GM12878 (cell line): Measurements from ENCODE around the gene SYNGR4. TPM values are rescaled to one million over a fixed set of nuclear protein-coding genes. Genes with fewer than 3 reads are reported as not detected.

Experiments used
- BACH1 ChIP-seq: fragments of 450-650 bp; IDR thresholded peaks from 2 replicates; pipeline ENCODE4 v1.6.1; 2017; ENCODE audit warnings: mild to moderate bottlenecking, borderline replicate concordance
- GATAD2B ChIP-seq: fragments of 450-650 bp; conservative IDR thresholded peaks from 2 replicates; pipeline ENCODE4 v1.6.1; 2017; ENCODE audit warnings: low read depth, mild to moderate bottlenecking, moderate library complexity
- HDAC2 ChIP-seq: fragments of 200-600 bp; sonication (generic); IDR thresholded peaks from 2 replicates; pipeline ENCODE4 v1.6.1; 2017
- NRF1 ChIP-seq: conservative IDR thresholded peaks from 2 replicates; pipeline ENCODE4 v1.6.1; 2011; ENCODE audit warnings: mild to moderate bottlenecking, low read depth, low read length, improper control_type of control experiment
- RAD51 ChIP-seq: fragments of 450-650 bp; IDR thresholded peaks from 2 replicates; pipeline ENCODE4 v1.6.1; 2016; ENCODE audit warnings: moderate library complexity, mild to moderate bottlenecking, inconsistent platforms
- REST ChIP-seq: IDR thresholded peaks from 2 replicates; pipeline ENCODE4 v1.6.1; 2012; ENCODE audit warnings: mild to moderate bottlenecking, low read depth, low read length
- SMARCA5 ChIP-seq: fragments of 450-650 bp; IDR thresholded peaks from 2 replicates; pipeline ENCODE4 v1.6.1; 2017; ENCODE audit warnings: mild to moderate bottlenecking
- SMC3 ChIP-seq: IDR thresholded peaks from 2 replicates; pipeline ENCODE4 v1.6.1; 2011; ENCODE audit warnings: low read length, improper control_type of control experiment, borderline replicate concordance
- SP1 ChIP-seq: IDR thresholded peaks from one replicate; pipeline ENCODE4 v1.6.1; 2011; ENCODE audit warnings: low read depth, low read length
- SPI1 ChIP-seq: IDR thresholded peaks from 2 replicates; pipeline ENCODE4 v1.6.1; 2011; ENCODE audit warnings: low read depth, mild to moderate bottlenecking, low read length, moderate library complexity, borderline replicate concordance; ENCODE audit not compliant: insufficient read depth
- TARDBP ChIP-seq: IDR thresholded peaks from 2 replicates; pipeline ENCODE4 v1.6.1; 2016; ENCODE audit warnings: borderline replicate concordance
- TCF7 ChIP-seq: IDR thresholded peaks from 2 replicates; pipeline ENCODE4 v1.6.1; 2014; ENCODE audit warnings: antibody characterized with exemption, borderline replicate concordance
- ZZZ3 ChIP-seq: IDR thresholded peaks from 2 replicates; pipeline ENCODE4 v1.6.1; 2011; ENCODE audit warnings: low read depth; ENCODE audit not compliant: control insufficient read depth, insufficient read length
- polyA plus RNA-seq, 11 experiments: library from polyadenylated mRNA; depleted of rRNA in 4 of 11; unstranded in 6 of 11; stranded (reverse) in 5 of 11; fragments of >200 nt; fragmentation: Nextera tagmentation in 4 of 11; fragmentation: Illumina TruSeq in 1 of 11; extraction: Ambion mirVana in 4 of 11; extraction: Trizol in 1 of 11; gene quantifications; 1 replicate in 1 of 11; 2 replicates in 10 of 11; pipeline versions ENCODE4 v1.2.1 to v1.2.3, GENCODE V29; 2011 to 2016; ENCODE audit warnings: inconsistent platforms in 2 of 11, missing spikeins in 2 of 11, low read depth in 1 of 11
- total RNA-seq, 4 experiments: library from RNA; depleted of rRNA in 3 of 4; stranded (reverse); fragments of >200 nt in 3 of 4; fragmentation: Illumina TruSeq in 1 of 4; extraction: Trizol in 1 of 4; gene quantifications; 2 replicates each; pipeline versions ENCODE4 v1.2.1 to v1.2.3, GENCODE V29; 2013 to 2021
- TF ChIP-seq, protein P1 (sequence below): IDR thresholded peaks from 2 replicates; pipeline ENCODE4 v1.6.1; 2011; ENCODE audit warnings: mild to moderate bottlenecking, low read depth, low read length, moderate library complexity; ENCODE audit not compliant: insufficient replicate concordance
- TF ChIP-seq, protein P2 (sequence below): fragments of 450-650 bp; IDR thresholded peaks from 2 replicates; pipeline ENCODE4 v1.6.1; 2017; ENCODE audit warnings: antibody characterized with exemption, mild to moderate bottlenecking, moderate library complexity
- TF ChIP-seq, protein P3 (sequence below): fragments of 150-350 bp; IDR thresholded peaks from 2 replicates; pipeline ENCODE4 v1.6.1; 2014; ENCODE audit warnings: mild to moderate bottlenecking, low read depth, low read length
- TF ChIP-seq, protein P4 (sequence below): IDR thresholded peaks from 2 replicates; pipeline ENCODE4 v1.6.1; 2011; ENCODE audit warnings: borderline replicate concordance, low read depth, mild to moderate bottlenecking, moderate library complexity, mixed read lengths, low read length; ENCODE audit not compliant: insufficient read depth; ENCODE audit errors: extremely low read length
- TF ChIP-seq, protein P5 (sequence below): fragments of 450-650 bp; IDR thresholded peaks from 2 replicates; pipeline ENCODE4 v1.6.1; 2016; ENCODE audit warnings: mild to moderate bottlenecking

The SYNGR4 gene
- total and polyA plus RNA-seq, 10 of the 15 experiments (the other 5 are each of a cell fraction or from before 2014, with no cell fraction given): 0.08 to 0.72 (median 0.17) TPM; not detected in 6

DNA sequence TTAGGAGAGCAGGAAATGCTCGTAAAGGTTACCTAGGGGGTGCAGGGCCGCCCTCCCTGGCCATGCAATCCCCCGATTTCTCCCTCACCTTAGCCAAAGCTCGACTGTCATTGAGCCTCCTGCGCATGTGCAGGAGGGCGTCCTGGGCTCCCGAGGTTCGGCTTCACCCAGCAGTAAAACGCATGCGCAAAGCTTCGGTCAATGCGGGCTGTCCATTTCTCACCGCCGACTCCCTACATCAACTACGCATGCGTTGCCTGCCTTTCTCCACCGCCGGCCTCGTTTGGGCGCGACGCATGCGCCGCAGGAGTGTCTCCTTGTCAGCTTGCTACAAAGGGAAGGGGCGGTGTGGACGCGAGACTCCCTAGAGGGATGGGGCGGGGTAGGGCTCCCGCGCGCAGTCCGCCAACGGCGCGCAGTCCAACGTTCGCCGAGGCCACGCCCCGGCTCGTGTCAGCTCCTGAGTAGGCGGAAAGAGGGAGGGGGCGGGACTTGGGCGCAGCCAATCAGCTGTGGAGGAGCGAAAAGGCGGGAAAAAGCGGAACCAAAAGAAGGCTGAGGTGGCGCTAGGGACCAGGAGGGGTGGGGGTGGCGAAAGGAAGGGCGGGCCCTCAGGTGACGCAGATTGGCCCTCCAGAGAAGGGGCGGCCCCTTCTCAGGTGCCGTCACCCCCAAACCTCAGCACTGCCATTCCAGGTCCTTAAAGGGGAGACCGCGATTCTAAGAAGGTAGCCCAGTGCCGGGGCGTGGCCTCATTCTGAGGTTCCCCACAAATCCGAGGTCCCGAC, at the start of gene SYNGR4, which contains the start of gene TMEM143 (continued):
- no peak for TF ChIP-seq HDAC2
- TF ChIP-seq, protein P1, sequence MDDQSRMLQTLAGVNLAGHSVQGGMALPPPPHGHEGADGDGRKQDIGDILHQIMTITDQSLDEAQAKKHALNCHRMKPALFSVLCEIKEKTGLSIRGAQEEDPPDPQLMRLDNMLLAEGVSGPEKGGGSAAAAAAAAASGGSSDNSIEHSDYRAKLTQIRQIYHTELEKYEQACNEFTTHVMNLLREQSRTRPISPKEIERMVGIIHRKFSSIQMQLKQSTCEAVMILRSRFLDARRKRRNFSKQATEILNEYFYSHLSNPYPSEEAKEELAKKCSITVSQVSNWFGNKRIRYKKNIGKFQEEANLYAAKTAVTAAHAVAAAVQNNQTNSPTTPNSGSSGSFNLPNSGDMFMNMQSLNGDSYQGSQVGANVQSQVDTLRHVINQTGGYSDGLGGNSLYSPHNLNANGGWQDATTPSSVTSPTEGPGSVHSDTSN: no peak
- TF ChIP-seq SP1: peak; percentile 83
- TF ChIP-seq GATAD2B: no peak
- TF ChIP-seq, protein P2, sequence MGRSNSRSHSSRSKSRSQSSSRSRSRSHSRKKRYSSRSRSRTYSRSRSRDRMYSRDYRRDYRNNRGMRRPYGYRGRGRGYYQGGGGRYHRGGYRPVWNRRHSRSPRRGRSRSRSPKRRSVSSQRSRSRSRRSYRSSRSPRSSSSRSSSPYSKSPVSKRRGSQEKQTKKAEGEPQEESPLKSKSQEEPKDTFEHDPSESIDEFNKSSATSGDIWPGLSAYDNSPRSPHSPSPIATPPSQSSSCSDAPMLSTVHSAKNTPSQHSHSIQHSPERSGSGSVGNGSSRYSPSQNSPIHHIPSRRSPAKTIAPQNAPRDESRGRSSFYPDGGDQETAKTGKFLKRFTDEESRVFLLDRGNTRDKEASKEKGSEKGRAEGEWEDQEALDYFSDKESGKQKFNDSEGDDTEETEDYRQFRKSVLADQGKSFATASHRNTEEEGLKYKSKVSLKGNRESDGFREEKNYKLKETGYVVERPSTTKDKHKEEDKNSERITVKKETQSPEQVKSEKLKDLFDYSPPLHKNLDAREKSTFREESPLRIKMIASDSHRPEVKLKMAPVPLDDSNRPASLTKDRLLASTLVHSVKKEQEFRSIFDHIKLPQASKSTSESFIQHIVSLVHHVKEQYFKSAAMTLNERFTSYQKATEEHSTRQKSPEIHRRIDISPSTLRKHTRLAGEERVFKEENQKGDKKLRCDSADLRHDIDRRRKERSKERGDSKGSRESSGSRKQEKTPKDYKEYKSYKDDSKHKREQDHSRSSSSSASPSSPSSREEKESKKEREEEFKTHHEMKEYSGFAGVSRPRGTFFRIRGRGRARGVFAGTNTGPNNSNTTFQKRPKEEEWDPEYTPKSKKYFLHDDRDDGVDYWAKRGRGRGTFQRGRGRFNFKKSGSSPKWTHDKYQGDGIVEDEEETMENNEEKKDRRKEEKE: no peak
- no peak for TF ChIP-seq RAD51
- no peak for TF ChIP-seq ZZZ3
- peak; percentile 51; the same call in 1 of the 2 replicates for TF ChIP-seq BACH1
- TF ChIP-seq, protein P3, sequence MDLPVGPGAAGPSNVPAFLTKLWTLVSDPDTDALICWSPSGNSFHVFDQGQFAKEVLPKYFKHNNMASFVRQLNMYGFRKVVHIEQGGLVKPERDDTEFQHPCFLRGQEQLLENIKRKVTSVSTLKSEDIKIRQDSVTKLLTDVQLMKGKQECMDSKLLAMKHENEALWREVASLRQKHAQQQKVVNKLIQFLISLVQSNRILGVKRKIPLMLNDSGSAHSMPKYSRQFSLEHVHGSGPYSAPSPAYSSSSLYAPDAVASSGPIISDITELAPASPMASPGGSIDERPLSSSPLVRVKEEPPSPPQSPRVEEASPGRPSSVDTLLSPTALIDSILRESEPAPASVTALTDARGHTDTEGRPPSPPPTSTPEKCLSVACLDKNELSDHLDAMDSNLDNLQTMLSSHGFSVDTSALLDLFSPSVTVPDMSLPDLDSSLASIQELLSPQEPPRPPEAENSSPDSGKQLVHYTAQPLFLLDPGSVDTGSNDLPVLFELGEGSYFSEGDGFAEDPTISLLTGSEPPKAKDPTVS: no peak
- no peak for TF ChIP-seq SMARCA5
- no peak for TF ChIP-seq REST
- TF ChIP-seq TARDBP: no peak
- TF ChIP-seq SPI1: peak; percentile 12; the same call in 1 of the 2 replicates
- peak; percentile 99 for TF ChIP-seq NRF1
- TF ChIP-seq, protein P4, sequence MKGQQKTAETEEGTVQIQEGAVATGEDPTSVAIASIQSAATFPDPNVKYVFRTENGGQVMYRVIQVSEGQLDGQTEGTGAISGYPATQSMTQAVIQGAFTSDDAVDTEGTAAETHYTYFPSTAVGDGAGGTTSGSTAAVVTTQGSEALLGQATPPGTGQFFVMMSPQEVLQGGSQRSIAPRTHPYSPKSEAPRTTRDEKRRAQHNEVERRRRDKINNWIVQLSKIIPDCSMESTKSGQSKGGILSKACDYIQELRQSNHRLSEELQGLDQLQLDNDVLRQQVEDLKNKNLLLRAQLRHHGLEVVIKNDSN: no peak
- TF ChIP-seq, protein P5, sequence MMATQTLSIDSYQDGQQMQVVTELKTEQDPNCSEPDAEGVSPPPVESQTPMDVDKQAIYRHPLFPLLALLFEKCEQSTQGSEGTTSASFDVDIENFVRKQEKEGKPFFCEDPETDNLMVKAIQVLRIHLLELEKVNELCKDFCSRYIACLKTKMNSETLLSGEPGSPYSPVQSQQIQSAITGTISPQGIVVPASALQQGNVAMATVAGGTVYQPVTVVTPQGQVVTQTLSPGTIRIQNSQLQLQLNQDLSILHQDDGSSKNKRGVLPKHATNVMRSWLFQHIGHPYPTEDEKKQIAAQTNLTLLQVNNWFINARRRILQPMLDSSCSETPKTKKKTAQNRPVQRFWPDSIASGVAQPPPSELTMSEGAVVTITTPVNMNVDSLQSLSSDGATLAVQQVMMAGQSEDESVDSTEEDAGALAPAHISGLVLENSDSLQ: peak; percentile 84
- TF ChIP-seq SMC3: no peak
- no peak for TF ChIP-seq TCF7
